IgD-negative memory B cell (primary cell): ENCODE measurements around the gene SLC41A3. TPM values are rescaled to one million over a fixed set of nuclear protein-coding genes. Genes with fewer than 3 reads are reported as not detected.
A peak's percentile ranks its signal among the peaks of the same experiment; 100 is the strongest.

Experiments
- H3K27ac Mint-ChIP-seq, 3 donors: one replicate each; pipeline ENCODE4 v1.8.0; 2020 to 2022; ENCODE audit warnings: mild to moderate bottlenecking in 3 of 3, mixed read lengths in 3 of 3, moderate library complexity in 1 of 3
- H3K27me3 Mint-ChIP-seq: one replicate; pipeline ENCODE4 v1.8.0; 2021; ENCODE audit warnings: mixed read lengths
- H3K36me3 Mint-ChIP-seq: one replicate; pipeline ENCODE4 v1.8.0; 2020; ENCODE audit warnings: mild to moderate bottlenecking, mixed read lengths
- H3K4me1 Mint-ChIP-seq, 3 donors: one replicate each; pipeline ENCODE4 v1.8.0; 2020 to 2022; ENCODE audit warnings: mixed read lengths in 3 of 3, mild to moderate bottlenecking in 1 of 3
- H3K4me3 Mint-ChIP-seq, 4 donors: one replicate each; pipeline ENCODE4 v1.8.0; 2020 to 2022; ENCODE audit warnings: mild to moderate bottlenecking in 4 of 4, mixed read lengths in 4 of 4, moderate library complexity in 3 of 4
- H3K9me3 Mint-ChIP-seq, 3 donors: one replicate each; pipeline ENCODE4 v1.8.0; 2020 to 2021; ENCODE audit warnings: mixed read lengths in 3 of 3, mild to moderate bottlenecking in 1 of 3
- polyA plus RNA-seq: library from polyadenylated mRNA; unstranded; fragments of 300-500 nt; fragmentation: Illumina TruSeq; gene quantifications from one replicate; pipeline ENCODE4 v1.2.3, GENCODE V29; 2021

SLC41A3 gene
- polyA plus RNA-seq, 1 donor from 2014 or later, result 18.1 TPM

DNA sequence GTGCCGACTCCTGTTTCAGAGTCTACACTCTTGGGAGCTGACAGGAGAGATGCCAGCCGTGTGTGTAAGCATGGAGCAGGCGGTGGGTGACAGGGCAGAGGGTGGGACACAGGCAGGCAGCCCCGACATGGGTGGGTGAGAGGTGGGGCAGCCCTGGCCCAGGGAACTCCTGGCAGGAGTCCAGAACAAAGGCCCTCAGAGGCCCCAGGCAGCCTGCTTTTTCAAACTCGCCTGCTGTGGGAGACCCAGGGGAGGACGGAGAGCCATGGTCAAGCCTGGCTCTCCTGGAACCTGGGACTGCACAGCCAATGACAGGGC, 29.3 kb upstream of the SLC41A3 start:
- Mint-ChIP-seq H3K27me3 (peaks cover 2% of the 10 kb centered on the region), H3K4me3 (no peak overlapping the region), H3K9me3 (no peaks in the 10 kb centered on the region), H3K36me3 (no peaks in the 10 kb centered on the region), H3K27ac (no peak overlapping the region), H3K4me1 (no peaks in the 10 kb centered on the region)

DNA sequence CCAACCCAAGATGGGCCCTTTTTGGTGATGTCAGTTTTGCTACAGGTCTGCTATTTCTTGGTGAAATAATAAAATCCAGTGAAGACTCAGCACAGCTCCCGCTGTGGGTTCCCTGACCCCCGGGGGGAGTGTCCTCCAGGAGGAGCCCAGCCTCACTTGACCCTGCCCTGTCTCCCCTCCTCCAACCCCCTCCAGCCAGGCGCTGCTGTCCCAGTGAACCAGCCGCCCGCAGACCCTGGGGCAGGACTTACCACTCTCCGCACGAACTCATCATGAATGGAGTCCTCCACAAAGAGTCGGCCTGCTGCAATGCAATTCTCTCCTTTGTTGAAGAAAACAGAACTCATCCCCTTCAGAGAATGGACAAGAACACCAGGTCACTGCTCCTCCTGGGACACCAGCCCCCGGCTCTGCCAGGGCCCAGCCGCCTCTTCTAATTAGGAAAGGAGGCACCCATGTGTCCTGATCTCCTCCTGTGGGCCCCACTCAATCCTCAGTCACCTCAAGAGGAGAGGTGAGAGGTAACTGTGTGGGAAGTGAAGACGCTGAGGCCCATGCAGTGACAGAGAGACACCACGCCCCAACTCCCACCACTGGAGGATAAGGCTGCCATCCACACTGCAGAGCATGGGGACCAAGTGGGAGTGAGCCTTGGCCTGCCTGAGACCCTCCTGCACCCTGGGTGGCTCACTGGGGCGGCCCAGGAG, 28.8 kb upstream of the SLC41A3 start:
- Mint-ChIP-seq H3K27ac (no peak overlapping the region), H3K27me3 (peaks cover under 1% of the 10 kb centered on the region), H3K4me3 (peak overlapping the region in 1 of 4 donors; percentile 43), H3K36me3 (no peaks in the 10 kb centered on the region), H3K9me3 (no peaks in the 10 kb centered on the region), H3K4me1 (no peaks in the 10 kb centered on the region)

DNA sequence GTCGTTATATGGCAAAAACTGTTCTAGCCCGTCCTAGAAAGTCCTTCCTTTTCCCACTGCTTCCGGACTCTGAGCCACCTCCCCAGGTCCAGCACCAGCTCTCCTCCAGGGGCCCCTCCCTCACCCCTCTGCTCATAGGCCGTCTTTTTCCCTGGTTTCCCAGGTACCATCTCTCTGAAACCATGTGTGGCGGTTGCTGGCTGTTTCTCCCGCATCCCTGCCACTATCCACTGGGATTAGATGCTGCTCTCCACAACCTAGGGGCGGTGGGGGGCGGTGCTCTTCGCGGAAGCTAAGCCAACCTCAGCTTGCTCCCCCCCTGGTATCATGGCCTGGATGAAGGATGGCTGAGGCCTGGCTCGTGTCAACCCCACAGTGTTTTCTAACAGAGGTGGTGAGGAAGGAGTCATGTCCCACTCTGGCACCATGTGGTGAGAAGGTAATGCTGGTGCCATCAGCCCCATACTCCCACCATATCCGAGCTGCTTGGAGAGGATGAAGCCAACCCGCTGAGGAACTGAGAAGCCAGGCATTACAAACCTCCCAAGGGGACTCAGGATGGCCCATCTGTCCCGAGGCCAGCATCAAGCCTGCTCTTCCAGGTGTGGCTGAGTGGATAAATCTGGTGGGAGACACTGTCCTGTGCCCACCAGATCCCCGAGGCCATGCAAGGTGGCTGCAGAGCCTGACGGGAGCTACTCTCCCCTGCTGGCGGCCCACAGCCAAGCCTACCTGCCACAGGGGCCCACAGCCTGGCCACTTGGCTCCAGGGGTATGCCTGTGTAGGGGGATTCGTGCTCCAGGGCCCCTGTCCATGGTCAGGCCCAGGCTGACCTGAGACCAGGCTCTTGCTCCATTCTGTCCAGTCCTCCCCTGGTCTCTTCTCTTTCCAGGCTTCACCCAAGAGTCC, 27.9 kb upstream of the SLC41A3 start:
- H3K4me3 Mint-ChIP-seq, result peak overlapping the region in 1 of 4 donors; percentile 43
- no peak overlapping the region for H3K27ac Mint-ChIP-seq
- H3K36me3 Mint-ChIP-seq, result no peaks in the 10 kb centered on the region
- H3K9me3 Mint-ChIP-seq, result no peaks in the 10 kb centered on the region
- H3K27me3 Mint-ChIP-seq, result no peaks in the 10 kb centered on the region
- no peaks in the 10 kb centered on the region for H3K4me1 Mint-ChIP-seq

DNA sequence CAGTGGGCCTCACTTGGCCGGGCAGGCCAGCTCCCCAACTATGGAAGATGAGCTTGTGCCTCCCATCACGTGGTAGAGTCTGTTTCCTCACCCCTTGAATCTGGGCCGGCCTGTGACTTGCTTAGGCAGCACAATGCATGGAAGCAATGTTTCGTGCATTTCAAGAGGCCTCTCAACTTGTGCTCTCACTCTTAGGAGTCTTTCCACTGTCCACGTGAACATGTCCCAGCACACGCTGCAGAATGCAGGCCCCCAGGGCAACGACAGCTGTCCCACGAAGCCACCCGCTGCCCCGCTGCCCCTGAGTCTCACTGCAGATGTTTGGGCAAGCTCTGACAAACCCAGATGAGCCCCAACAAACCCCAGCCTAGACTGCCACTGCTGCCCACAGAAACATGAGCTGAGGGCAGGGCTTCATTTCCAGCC, 27.2 kb upstream of the SLC41A3 start:
- H3K4me1 Mint-ChIP-seq, result no peaks in the 10 kb centered on the region
- no peak overlapping the region for H3K27ac Mint-ChIP-seq
- no peak overlapping the region for H3K4me3 Mint-ChIP-seq
- no peaks in the 10 kb centered on the region for H3K36me3 Mint-ChIP-seq
- no peaks in the 10 kb centered on the region for H3K27me3 Mint-ChIP-seq
- H3K9me3 Mint-ChIP-seq, result no peaks in the 10 kb centered on the region

DNA sequence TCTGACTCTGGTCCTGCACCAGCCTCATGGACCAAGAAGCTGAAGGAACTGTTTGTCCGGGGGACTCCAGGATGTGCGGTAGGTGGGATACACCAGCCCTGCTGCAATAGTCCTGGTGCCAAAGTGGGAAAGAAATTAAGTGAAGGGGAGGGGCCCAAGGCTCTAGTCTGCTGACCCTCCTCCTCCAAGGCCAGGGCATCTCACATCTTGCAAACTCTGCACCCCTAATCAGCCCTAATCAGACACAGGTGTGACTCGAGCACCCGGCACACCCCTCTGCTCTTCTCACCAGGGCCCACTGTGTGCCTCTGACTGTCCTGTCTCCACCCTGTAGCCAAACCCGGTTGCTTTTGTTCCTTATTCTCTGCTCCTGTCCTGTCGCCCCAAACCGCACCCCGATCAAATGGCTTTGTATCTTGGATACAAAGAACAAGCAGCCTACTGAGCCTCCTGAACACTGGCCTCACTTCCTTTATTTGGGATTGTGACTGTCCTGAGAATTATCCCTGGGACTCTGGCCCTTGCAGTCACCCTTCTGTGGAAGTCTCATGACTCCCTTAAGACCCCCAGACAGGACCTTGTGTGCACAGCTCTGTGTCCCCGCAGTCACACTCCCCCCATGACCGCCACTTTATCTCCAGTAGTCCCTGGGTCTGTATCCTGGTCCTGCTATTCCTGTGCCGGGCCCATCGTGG, 26.7 kb upstream of the SLC41A3 start:
- Mint-ChIP-seq H3K27ac (peak overlapping the region in 1 of 3 donors; percentile 13), H3K36me3 (no peaks in the 10 kb centered on the region), H3K4me1 (no peaks in the 10 kb centered on the region), H3K4me3 (no peak overlapping the region), H3K27me3 (no peaks in the 10 kb centered on the region), H3K9me3 (no peaks in the 10 kb centered on the region)

DNA sequence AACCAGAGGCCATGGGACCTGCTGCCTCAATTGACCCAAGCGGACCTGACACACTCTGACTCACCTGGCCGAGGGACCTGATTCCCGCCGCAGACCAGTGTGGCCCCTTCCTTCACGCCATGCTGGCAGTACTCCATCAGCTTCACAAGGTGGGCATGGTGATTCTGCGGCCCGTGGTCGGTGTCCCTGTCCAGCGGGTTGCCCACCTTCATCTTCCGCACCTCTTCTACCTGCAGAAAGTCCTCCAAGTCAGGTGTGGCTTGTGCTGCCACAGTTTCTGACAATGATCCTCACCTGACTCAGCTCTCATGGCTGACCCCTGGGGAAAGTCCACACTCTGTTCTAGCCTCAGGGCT, 25.9 kb upstream of the SLC41A3 start:
- Mint-ChIP-seq H3K4me3 (no peak overlapping the region), H3K27ac (no peak overlapping the region), H3K9me3 (no peaks in the 10 kb centered on the region), H3K4me1 (no peaks in the 10 kb centered on the region), H3K27me3 (no peaks in the 10 kb centered on the region), H3K36me3 (no peaks in the 10 kb centered on the region)

DNA sequence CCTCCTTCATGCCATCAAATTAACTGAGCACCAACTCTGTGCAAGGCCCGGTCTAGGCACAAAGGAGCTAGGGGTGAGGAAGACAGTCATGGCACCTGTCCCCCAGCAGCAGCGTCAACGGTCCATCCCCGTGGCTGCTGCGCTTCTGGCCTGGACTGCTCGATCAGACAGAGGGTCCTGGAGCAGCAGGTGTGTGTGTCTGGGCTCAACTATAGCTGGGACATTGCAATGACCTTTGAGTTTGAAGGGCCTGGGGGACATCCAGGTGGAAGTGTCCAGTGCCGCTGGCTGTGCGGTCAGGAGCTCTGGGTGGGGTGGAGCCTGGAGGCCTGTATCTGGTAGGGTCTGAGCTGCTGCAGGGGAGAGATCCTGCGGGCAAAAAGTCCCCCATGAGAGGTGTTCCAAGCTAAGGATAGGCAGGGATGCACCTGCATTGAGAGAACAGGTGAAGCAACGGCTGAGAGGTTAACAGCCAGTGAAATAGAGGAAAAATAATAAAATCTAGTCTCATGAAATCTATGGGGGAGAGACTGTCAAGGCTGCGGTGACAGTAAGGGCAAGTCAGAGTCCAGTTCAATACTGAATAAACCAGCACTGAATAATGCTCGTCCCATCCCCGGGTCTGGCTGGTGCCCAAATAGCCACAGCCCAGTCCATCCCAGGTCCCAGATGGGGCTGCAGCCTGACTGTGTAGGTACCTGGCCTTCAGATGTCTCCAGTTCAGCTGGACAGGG, 25.4 kb upstream of the SLC41A3 start:
- H3K27ac Mint-ChIP-seq, result no peak overlapping the region
- no peaks in the 10 kb centered on the region for H3K36me3 Mint-ChIP-seq
- no peaks in the 10 kb centered on the region for H3K9me3 Mint-ChIP-seq

DNA sequence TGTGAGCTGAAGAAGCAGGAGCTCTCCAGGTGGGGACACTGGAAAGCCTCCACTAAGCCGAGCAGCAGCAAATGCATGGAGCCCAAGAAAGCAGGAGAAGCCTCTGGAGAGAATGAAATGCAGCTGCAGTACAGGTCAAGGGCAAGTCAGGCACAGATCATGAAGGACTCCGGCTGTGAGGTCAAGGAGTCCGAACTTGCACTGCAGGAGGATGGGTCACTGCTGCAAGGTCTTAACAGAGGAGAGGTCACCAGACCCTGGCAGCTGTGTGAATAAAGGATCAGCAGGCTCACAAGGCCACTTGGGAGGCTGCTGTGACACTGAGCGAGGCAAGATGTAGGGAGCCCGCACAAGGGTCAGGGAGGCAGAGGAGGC, 24.7 kb upstream of the SLC41A3 start:
- Mint-ChIP-seq H3K4me3 (no peak overlapping the region), H3K36me3 (no peaks in the 10 kb centered on the region), H3K27ac (no peak overlapping the region), H3K9me3 (no peaks in the 10 kb centered on the region), H3K4me1 (no peaks in the 10 kb centered on the region), H3K27me3 (no peaks in the 10 kb centered on the region)

More for the DNA sequence above, 25.4 kb upstream of the SLC41A3 start:
- no peak overlapping the region for H3K4me3 Mint-ChIP-seq
- H3K4me1 Mint-ChIP-seq, result no peaks in the 10 kb centered on the region
- H3K27me3 Mint-ChIP-seq, result no peaks in the 10 kb centered on the region

DNA sequence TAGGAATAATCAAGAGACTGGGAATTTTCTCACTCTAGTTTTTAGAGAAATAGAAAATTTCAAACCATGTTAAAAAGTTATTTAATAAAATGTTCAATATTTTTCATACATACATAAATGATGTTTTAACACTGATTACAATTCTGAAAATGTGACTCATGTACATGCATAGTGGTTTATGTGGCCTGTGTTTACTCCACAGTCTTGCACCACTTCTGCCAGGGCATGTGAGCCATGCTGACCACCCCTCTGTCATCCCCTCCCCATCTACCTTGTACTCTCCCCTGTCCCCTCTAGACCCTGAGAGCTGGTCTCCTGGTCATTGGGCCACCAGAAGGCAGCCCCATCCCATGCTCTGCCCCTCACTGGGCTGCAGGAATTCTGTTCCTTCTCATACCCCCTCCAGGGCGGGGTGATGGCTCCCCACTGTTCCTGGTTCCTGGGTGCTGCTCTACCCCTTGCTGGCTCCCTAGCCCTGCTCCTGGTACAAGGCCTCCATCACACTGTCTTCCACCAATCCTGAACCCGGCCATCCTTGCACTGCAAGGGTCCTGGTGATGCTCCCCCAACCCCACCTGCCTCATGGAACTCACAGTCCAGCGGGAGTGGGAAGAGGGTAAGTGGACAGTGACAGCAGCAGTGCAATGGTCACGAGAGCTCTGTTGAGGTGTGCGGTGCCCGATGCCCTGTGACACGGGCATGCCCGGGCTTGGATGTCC, 24.2 kb upstream of the SLC41A3 start:
- Mint-ChIP-seq H3K27ac (no peak overlapping the region), H3K27me3 (no peaks in the 10 kb centered on the region), H3K36me3 (no peaks in the 10 kb centered on the region), H3K9me3 (no peaks in the 10 kb centered on the region), H3K4me3 (no peak overlapping the region), H3K4me1 (no peaks in the 10 kb centered on the region)

DNA sequence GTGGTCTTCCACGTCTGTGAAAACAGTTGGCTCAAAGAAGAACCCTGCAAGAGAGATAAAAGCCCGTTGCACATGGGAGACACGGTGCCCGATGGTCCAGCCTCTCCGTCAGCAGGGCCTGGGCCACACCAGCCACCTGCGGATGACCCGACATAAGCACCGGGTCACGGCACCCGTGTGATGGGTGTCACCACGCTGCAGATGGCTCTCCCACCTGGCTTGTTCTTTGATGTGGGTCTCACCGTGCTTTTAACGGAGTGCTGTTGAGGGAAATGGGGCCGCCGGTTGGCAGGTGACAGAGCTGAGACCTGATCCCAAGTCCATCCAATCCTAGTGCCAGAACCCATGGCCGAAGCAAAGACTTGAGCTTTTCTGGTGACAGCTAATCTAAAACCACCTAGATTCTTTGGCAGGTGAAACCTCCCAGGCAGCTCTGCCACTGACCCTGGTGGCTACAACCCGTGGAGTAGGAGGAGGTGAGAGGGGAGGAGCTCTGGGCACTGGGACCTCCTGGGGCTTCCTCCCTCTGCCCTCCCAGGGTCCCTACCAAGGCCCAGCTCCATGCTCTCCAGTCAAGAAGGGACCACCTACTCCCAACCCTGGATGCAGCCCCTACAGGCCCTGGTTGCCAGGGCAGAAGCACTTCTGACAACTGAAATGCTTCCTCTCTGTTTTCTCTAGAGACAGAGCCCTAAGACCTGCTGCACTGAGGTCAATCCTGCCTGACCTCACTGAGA, 23.4 kb upstream of the SLC41A3 start:
- no peaks in the 10 kb centered on the region for H3K27me3 Mint-ChIP-seq
- H3K4me1 Mint-ChIP-seq, result no peaks in the 10 kb centered on the region
- H3K36me3 Mint-ChIP-seq, result no peaks in the 10 kb centered on the region
- no peak overlapping the region for H3K27ac Mint-ChIP-seq
- H3K9me3 Mint-ChIP-seq, result no peaks in the 10 kb centered on the region
- H3K4me3 Mint-ChIP-seq, result no peak overlapping the region

DNA sequence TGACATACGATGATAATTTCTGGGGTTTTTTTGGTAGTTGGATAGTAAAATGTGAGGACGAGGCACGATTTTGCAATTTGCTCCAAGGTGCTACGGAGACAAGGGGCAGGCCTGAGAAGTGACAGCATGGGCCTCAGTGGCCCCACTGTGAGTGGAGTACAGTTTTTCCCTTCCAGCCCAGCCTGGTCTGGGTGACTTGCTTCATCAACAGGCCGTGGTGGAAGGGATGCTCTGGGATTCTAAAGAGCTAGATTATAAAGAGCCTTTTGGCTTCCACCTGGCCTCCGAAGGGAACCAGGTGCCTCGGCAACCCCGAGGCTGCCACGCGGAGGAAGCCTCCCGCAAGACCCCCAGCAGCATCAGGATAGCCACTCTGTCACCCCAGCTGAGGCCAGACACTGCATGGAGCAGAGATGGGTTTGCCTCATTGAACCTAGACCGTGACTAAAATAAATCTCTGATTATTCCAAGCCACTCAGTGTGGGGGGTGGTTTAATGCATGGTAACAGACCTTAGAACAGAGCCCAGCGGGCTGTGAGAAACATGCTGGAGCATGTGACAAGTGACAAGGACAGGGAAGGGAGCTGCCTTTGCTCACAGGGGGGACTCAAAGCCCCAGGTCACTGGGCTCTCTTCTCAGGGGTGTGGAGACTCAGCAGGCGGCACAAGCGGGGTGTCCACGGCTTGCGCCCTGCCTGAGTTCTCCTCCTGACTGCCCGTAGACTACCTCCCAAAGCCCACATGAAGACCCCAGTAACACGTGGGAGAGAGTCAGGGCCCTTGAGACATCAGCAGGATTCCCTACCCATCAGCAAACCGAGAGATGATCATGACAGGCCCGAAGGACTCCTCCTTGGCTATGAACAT, 22.6 kb upstream of the SLC41A3 start:
- H3K9me3 Mint-ChIP-seq, result no peaks in the 10 kb centered on the region
- no peaks in the 10 kb centered on the region for H3K4me1 Mint-ChIP-seq
- H3K4me3 Mint-ChIP-seq, result no peak overlapping the region
- no peak overlapping the region for H3K27ac Mint-ChIP-seq
- no peaks in the 10 kb centered on the region for H3K36me3 Mint-ChIP-seq
- peaks cover 2% of the 10 kb centered on the region for H3K27me3 Mint-ChIP-seq

DNA sequence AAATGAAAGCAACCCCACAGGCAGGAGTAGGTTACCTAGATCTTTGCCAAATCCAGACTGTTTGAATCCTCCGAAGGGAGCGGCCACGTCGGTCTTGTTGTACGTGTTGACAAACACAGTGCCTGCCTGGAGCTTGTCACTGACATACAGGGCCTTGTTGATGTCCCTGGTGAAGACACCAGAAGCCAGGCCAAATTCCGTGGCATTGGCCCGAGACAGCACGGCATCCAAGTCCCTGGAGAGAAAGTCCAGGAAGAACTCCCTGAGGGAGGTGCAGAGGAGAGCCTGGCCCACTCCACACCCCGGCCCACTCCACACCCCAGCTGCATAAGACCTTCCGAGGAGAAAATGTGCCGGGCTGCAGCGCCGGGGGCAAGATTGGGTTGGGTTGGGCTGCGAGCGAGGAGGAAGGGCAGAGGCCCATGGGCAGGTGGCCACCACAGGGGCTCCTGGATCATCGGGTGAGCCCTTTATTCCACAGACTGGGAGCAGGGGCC, 21.8 kb upstream of the SLC41A3 start:
- Mint-ChIP-seq H3K4me1 (peaks cover 0 to 4% (median 3%) of the 10 kb centered on the region in 3 donors), H3K27ac (no peak overlapping the region), H3K36me3 (no peaks in the 10 kb centered on the region), H3K4me3 (no peak overlapping the region), H3K27me3 (peaks cover 3% of the 10 kb centered on the region), H3K9me3 (no peaks in the 10 kb centered on the region)
